Measurements from ENCODE around the gene CLCN7. TPM values are rescaled to one million over a fixed set of nuclear protein-coding genes. Genes with fewer than 3 reads are reported as not detected.
"Not testable (repeated sequence)": the region's sequence is repeated elsewhere in the genome, so short reads cannot be mapped to it uniquely, and the experiment has no call there.

Gene CLCN7
- polyA plus RNA-seq, 1 donor = 48.5 TPM

GRCh38 chr16:1446296-1447080 is 28.3 kb downstream of the CLCN7 start:
- DNase-seq = no peak

- DNase-seq = no peak
Measured at GRCh38 chr16:1445518-1446203, 29.2 kb downstream of the CLCN7 start.

GRCh38 chr16:1444730-1445517 is 29.9 kb downstream of the CLCN7 start:
- DNase-seq = no peak

- no peak for DNase-seq
Measured at GRCh38 chr16:1443980-1444729, 30.7 kb downstream of the CLCN7 start, which contains the start of gene CCDC154. CCDC154 (minus strand) TSS chr16:1444556; CDS start chr16:1444322, 234 bp downstream.

- DNase-seq = no peak
Measured at GRCh38 chr16:1443403-1443973, 31.3 kb downstream of the CLCN7 start.

- DNase-seq = no peak
Measured at GRCh38 chr16:1442697-1443096, 32.1 kb downstream of the CLCN7 start.

- DNase-seq = no peak
Measured at GRCh38 chr16:1441391-1441829, 33.4 kb downstream of the CLCN7 start.

GRCh38 chr16:1439699-1440074 is 35.1 kb downstream of the CLCN7 start:
- DNase-seq = not testable (repeated sequence)

- no peak for DNase-seq
Measured at GRCh38 chr16:1439058-1439698, 35.6 kb downstream of the CLCN7 start.

- no peak for DNase-seq
Measured at GRCh38 chr16:1438229-1439057, 36.4 kb downstream of the CLCN7 start.

- DNase-seq = no peak
Measured at GRCh38 chr16:1437606-1438005, 37.2 kb downstream of the CLCN7 start.

- DNase-seq = no peak
Measured at GRCh38 chr16:1436731-1437355, 38.0 kb downstream of the CLCN7 start.

- no peak for DNase-seq
Measured at GRCh38 chr16:1435921-1436697, 38.7 kb downstream of the CLCN7 start.

- DNase-seq = no peak
Measured at GRCh38 chr16:1434644-1435592, 39.9 kb downstream of the CLCN7 start.

- DNase-seq = no peak
Measured at GRCh38 chr16:1433756-1434155, 41.1 kb downstream of the CLCN7 start.

- no peak for DNase-seq
Measured at GRCh38 chr16:1433263-1433560, 41.6 kb downstream of the CLCN7 start.

- DNase-seq = no peak
Measured at GRCh38 chr16:1432388-1433262, 42.2 kb downstream of the CLCN7 start.

Measured in left kidney (tissue), 2 donors.